Cardiac muscle cell (in vitro differentiated cells and primary cell): ENCODE data around the gene LOX. TPM values are rescaled to one million over a fixed set of nuclear protein-coding genes. Genes with fewer than 3 reads are reported as not detected.

ENCODE experiments used
- DNase-seq, 2 donors: peaks; one replicate each; pipeline versions ENCODE4 v3.0.0 to v3.0.0-alpha.2; 2010 to 2017; ENCODE audit warnings: low read depth in 1 of 2, low spot score in 1 of 2
- H3K27ac ChIP-seq: fragments of 200-600 bp; sonication (generic); 2 replicates; pipeline ENCODE4 v1.5.1; 2016
- H3K27me3 ChIP-seq: fragments of 200-600 bp; sonication (generic); 2 replicates; pipeline ENCODE4 v1.6.0; 2016; ENCODE audit warnings: control low read depth
- H3K36me3 ChIP-seq: fragments of 200-600 bp; sonication (generic); 2 replicates; pipeline ENCODE4 v1.5.1; 2016; ENCODE audit warnings: control low read depth
- H3K4me1 ChIP-seq: fragments of 200-600 bp; sonication (generic); 2 replicates; pipeline ENCODE4 v1.8.1; 2017; ENCODE audit warnings: low read depth, mild to moderate bottlenecking, mixed run types
- H3K4me3 ChIP-seq: fragments of 200-600 bp; sonication (generic); 2 replicates; pipeline ENCODE4 v1.5.1; 2016; ENCODE audit warnings: mild to moderate bottlenecking
- H3K9me3 ChIP-seq: fragments of 200-600 bp; sonication (generic); 2 replicates; pipeline ENCODE4 v1.5.1; 2017; ENCODE audit warnings: low read depth, mild to moderate bottlenecking, control low read depth
- CTCF ChIP-seq: IDR thresholded peaks from 2 replicates; pipeline ENCODE4 v1.5.1; 2012; ENCODE audit warnings: low read depth, mild to moderate bottlenecking, low read length
- polyA plus RNA-seq: library from polyadenylated mRNA; unstranded; fragments of >200 nt; fragmentation: Nextera tagmentation; extraction: Ambion mirVana; gene quantifications from 2 replicates; pipeline ENCODE4 v1.2.1, GENCODE V29; 2016
- total RNA-seq: library from RNA; depleted of rRNA; stranded (reverse); fragments of >200 nt; gene quantifications from 2 replicates; pipeline ENCODE4 v1.2.3, GENCODE V29; 2016

The LOX gene
- total and polyA plus RNA-seq, 2 experiments from 2014 or later: 2.0 to 4.6 TPM

GRCh38 chr5:122114501-122114900, 36.4 kb upstream of the LOX start:
- no peak overlapping the region for H3K4me3 ChIP-seq
- H3K4me1 ChIP-seq: no peaks in the 10 kb centered on the region
- TF ChIP-seq CTCF: no peak
- no peaks in the 10 kb centered on the region for H3K27me3 ChIP-seq
- no peaks in the 10 kb centered on the region for H3K9me3 ChIP-seq
- H3K36me3 ChIP-seq: no peaks in the 10 kb centered on the region
- no peak overlapping the region for H3K27ac ChIP-seq
- DNase-seq: no peak

GRCh38 chr5:122112733-122113558, 34.9 kb upstream of the LOX start:
- Histone ChIP-seq H3K9me3 (no peaks in the 10 kb centered on the region), H3K27me3 (no peaks in the 10 kb centered on the region), H3K4me1 (no peaks in the 10 kb centered on the region), H3K4me3 (no peak overlapping the region), H3K36me3 (no peaks in the 10 kb centered on the region), H3K27ac (no peak overlapping the region)
- DNase-seq: no peak
- no peak for TF ChIP-seq CTCF

- TF ChIP-seq CTCF: no peak
- H3K4me3 ChIP-seq: no peak overlapping the region
- no peak for DNase-seq
- no peaks in the 10 kb centered on the region for H3K9me3 ChIP-seq
- H3K27ac ChIP-seq: no peak overlapping the region
- no peaks in the 10 kb centered on the region for H3K36me3 ChIP-seq
- no peaks in the 10 kb centered on the region for H3K4me1 ChIP-seq
- H3K27me3 ChIP-seq: no peaks in the 10 kb centered on the region
These were observed 34.0 kb upstream of the LOX start for GRCh38 chr5:122112063-122112462.

- Histone ChIP-seq H3K27me3 (no peaks in the 10 kb centered on the region), H3K27ac (no peak overlapping the region), H3K9me3 (no peaks in the 10 kb centered on the region), H3K4me1 (no peaks in the 10 kb centered on the region), H3K36me3 (no peaks in the 10 kb centered on the region), H3K4me3 (no peak overlapping the region)
- no peak for TF ChIP-seq CTCF
- no peak for DNase-seq
These were observed 33.4 kb upstream of the LOX start for GRCh38 chr5:122111460-122111859.

GRCh38 chr5:122110987-122111386, 32.9 kb upstream of the LOX start:
- Histone ChIP-seq H3K9me3 (no peaks in the 10 kb centered on the region), H3K36me3 (no peaks in the 10 kb centered on the region), H3K4me1 (no peaks in the 10 kb centered on the region), H3K27ac (no peak overlapping the region), H3K4me3 (no peak overlapping the region), H3K27me3 (no peaks in the 10 kb centered on the region)
- TF ChIP-seq CTCF: no peak
- no peak for DNase-seq
